WERI-Rb-1 (cell line): Measurements from ENCODE around the gene SCART1.

Experiments
- DNase-seq: peaks from one replicate; pipeline ENCODE4 v3.0.0-alpha.2; 2020
- H3K27ac ChIP-seq: fragments of 250-450 bp; sonication (Bioruptor Pico); 2 replicates; pipeline ENCODE4 v1.5.1; 2020; ENCODE audit warnings: mild to moderate bottlenecking, moderate library complexity
- H3K27me3 ChIP-seq: fragments of 250-450 bp; sonication (Bioruptor Pico); 2 replicates; pipeline ENCODE4 v1.5.1; 2021; ENCODE audit warnings: mild to moderate bottlenecking, low read depth, moderate library complexity; ENCODE audit not compliant: insufficient read depth, severe bottlenecking
- H3K36me3 ChIP-seq: fragments of 250-450 bp; sonication (Bioruptor Pico); 2 replicates; pipeline ENCODE4 v1.5.1; 2020; ENCODE audit warnings: mild to moderate bottlenecking, moderate library complexity
- H3K4me3 ChIP-seq: 2 replicates; pipeline ENCODE4 v1.5.1; 2011; ENCODE audit warnings: low read depth, mild to moderate bottlenecking, control low read depth, low read length
- H3K9me3 ChIP-seq: fragments of 250-450 bp; sonication (Bioruptor Pico); 2 replicates; pipeline ENCODE4 v1.5.1; 2021; ENCODE audit warnings: mild to moderate bottlenecking, moderate library complexity; ENCODE audit not compliant: severe bottlenecking
- TF ChIP-seq, protein P1 (sequence below): IDR thresholded peaks from 2 replicates; pipeline ENCODE4 v1.5.1; 2011; ENCODE audit warnings: low read depth, mild to moderate bottlenecking, control low read depth, inconsistent platforms, low read length

The SCART1 gene

DNA sequence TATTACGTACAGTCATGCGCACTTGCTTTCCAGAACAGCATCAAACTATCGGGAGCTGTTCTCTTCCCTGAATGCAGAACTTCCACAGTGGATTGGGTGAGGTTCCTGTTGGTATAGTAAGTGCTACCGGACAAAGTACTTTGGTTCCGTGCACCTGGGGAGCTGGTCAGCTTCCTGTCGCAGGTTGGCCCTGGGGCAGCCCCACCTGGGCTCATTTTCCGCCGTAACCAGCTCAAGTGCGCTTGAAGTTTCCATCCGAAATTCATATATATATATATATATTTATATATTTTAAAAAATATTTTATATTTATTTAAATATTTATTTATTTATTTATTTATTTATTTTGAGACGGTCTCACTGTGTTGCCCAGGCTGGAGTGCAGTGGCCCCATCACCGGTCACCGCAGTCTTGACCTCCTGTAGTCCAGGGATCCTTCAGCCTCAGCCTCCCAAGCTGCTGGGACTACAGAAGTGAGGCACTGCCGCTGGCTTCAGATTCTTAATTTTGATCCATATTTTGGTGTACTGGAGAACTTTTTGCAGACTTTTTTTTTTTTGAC lies 6.5 kb downstream of the SCART1 start:
- no peaks in the 10 kb centered on the region for H3K27me3 ChIP-seq
- H3K27ac ChIP-seq, result no peak overlapping the region
- TF ChIP-seq, protein P1, sequence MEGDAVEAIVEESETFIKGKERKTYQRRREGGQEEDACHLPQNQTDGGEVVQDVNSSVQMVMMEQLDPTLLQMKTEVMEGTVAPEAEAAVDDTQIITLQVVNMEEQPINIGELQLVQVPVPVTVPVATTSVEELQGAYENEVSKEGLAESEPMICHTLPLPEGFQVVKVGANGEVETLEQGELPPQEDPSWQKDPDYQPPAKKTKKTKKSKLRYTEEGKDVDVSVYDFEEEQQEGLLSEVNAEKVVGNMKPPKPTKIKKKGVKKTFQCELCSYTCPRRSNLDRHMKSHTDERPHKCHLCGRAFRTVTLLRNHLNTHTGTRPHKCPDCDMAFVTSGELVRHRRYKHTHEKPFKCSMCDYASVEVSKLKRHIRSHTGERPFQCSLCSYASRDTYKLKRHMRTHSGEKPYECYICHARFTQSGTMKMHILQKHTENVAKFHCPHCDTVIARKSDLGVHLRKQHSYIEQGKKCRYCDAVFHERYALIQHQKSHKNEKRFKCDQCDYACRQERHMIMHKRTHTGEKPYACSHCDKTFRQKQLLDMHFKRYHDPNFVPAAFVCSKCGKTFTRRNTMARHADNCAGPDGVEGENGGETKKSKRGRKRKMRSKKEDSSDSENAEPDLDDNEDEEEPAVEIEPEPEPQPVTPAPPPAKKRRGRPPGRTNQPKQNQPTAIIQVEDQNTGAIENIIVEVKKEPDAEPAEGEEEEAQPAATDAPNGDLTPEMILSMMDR, result no peak
- no peaks in the 10 kb centered on the region for H3K36me3 ChIP-seq
- no peak for DNase-seq
- no peak overlapping the region for H3K4me3 ChIP-seq
- no peaks in the 10 kb centered on the region for H3K9me3 ChIP-seq

DNA sequence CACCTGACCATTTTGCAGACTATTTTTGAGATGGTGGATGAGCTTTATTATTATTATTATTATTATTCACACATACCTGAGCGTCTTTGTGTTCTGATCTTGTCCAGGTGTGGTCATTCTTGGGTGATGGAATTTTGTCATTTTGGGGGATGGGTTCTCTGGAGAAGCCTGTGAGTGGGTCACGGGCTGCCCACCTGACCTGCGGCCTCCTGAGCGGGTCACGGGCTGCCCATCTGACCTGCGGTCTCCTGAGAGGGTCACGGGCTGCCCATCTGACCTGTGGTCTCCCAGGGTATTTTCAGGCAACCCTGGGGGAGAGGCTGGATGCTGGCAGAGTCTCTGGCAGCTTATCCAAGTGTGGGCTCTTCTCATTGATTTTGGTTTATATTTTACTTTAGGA lies 7.3 kb downstream of the SCART1 start:
- TF ChIP-seq, protein P1, result no peak

DNA sequence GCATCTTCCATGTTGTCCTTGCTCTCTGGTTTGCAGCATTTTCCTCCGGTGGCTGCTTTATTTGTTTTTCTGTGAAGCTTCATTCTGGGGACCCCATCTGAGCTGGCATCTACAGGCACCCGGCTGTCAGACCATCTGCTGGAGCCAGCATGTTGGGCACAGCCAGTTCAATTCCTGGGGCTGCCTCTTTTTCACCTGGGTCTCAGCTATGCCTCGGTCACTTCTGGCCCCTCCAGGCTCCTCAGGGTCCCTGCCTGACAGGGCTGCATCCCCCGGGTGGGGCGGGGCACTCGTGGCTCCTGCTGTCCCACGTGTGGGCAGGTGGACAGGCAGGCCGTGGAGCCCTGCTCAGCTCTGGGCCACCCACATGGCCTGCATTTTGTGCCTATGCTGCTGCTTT lies 8.1 kb downstream of the SCART1 start:
- Histone ChIP-seq H3K36me3 (no peaks in the 10 kb centered on the region), H3K4me3 (no peak overlapping the region), H3K9me3 (no peaks in the 10 kb centered on the region), H3K27me3 (no peaks in the 10 kb centered on the region), H3K27ac (no peak overlapping the region)
- TF ChIP-seq, protein P1, result no peak
- DNase-seq, result no peak

More for the DNA sequence above, 7.3 kb downstream of the SCART1 start:
- Histone ChIP-seq H3K27ac (no peak overlapping the region), H3K9me3 (no peaks in the 10 kb centered on the region), H3K27me3 (no peaks in the 10 kb centered on the region), H3K36me3 (no peaks in the 10 kb centered on the region), H3K4me3 (no peak overlapping the region)
- no peak for DNase-seq

DNA sequence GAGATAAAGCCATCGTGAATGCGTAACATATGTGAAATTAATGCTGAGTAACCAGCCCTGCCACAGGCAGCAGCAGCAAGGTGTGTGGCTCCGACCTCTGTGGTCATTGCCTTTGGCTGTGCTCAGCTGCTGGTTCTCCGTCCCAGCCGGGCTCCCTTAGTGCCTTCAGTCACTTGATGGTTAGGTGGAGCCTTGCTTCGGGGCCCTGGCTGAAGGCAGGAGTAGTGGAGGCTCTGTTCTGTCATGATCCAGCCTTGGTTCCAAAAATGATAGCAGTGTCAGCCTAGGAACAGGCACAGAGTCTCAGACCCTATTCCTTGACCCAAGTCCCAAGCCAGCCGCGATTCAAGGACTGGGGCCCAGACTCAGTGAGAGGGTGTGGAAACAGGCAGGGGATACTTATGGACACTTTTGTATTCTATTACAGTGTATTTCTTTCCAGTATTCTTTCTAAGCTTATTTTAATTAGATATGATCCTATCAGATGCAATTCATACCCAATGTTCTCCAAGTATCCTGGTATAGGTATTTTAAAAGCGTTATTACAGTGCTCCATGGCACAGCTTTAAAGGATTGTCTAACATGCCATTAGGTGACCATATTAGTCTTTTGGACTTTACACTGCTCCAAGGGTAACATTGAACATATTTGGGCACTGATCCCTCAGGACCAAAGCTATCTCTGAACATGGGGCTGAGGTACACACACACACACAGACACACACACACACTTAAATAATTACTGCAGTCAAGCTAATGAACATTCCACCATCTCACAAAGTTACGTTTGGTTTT lies 9.0 kb downstream of the SCART1 start:
- TF ChIP-seq, protein P1, result no peak
- Histone ChIP-seq H3K27me3 (no peaks in the 10 kb centered on the region), H3K36me3 (no peaks in the 10 kb centered on the region), H3K27ac (no peak overlapping the region), H3K9me3 (no peaks in the 10 kb centered on the region), H3K4me3 (no peak overlapping the region)
- DNase-seq, result no peak

DNA sequence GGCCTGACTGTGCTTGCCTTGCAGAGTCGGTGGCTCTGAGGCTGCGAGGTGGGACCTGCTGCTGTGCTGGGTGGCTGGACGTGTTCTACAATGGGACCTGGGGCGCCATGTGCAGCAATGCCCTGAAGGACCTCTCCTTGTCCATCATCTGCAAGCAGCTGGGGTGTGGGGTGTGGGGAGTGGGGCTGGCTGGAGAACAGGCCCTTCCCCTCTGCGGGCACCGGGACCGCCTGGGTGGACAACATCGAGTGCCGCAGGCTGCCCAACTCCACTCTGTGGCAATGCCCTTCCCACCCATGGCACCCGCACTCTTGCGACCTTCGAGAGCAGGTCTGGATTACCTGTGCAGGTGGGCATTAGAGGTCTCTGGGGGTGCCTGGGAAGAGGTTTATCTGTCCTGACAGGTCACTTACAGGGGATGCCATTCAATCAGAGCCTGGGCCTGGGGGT lies 10.9 kb downstream of the SCART1 start:
- no peaks in the 10 kb centered on the region for H3K27me3 ChIP-seq
- H3K4me3 ChIP-seq, result no peak overlapping the region
- no peaks in the 10 kb centered on the region for H3K36me3 ChIP-seq
- DNase-seq, result no peak
- H3K27ac ChIP-seq, result no peak overlapping the region
- no peaks in the 10 kb centered on the region for H3K9me3 ChIP-seq
- TF ChIP-seq, protein P1, result no peak
